Astrocyte of the spinal cord (primary cell): ENCODE results near the gene LIN7C.

Experiments used
- DNase-seq: peaks from one replicate; pipeline ENCODE4 v3.0.0; 2011; ENCODE audit warnings: low read depth, low spot score
- H3K4me3 ChIP-seq: 2 replicates; pipeline ENCODE4 v1.5.1; 2011; ENCODE audit warnings: low read depth, mild to moderate bottlenecking, low read length, moderate library complexity
- in situ Hi-C: cut with HindIII; loops from 2 replicates; pipeline ENCODE4 v1.10.0; 2017; ENCODE audit warnings: low sequenced_read_pairs
- TF ChIP-seq, protein P1 (sequence below): IDR thresholded peaks from 2 replicates; pipeline ENCODE4 v1.5.1; 2012; ENCODE audit warnings: low read depth, mild to moderate bottlenecking, low read length, inconsistent platforms

Gene LIN7C

DNA sequence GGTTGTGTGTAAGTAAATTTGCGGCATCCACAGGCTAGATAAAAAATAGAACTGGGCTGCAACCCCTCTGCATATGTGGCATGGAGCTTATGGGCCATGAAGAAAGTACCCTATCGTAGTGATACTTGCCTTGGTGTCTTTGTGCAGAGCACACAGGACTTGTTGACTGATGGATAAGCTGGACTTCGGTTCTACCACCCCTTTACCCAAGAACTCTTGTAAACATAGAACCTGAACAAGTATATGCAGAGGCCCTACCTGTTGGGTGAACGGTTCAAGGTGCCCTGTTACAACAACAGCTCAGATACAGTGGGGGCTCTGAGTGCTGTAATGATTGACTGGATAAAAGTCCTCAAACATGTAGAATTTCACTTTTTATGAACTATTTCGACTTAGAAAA lies 30.9 kb downstream of the LIN7C start:
- in situ Hi-C loops: loop anchor here (25.0 kb wide), 1 partner anchor 288 kb away; no protein-coding TSS in a partner anchor
- no peak for DNase-seq
- H3K4me3 ChIP-seq: no peak overlapping the region
- TF ChIP-seq, protein P1, sequence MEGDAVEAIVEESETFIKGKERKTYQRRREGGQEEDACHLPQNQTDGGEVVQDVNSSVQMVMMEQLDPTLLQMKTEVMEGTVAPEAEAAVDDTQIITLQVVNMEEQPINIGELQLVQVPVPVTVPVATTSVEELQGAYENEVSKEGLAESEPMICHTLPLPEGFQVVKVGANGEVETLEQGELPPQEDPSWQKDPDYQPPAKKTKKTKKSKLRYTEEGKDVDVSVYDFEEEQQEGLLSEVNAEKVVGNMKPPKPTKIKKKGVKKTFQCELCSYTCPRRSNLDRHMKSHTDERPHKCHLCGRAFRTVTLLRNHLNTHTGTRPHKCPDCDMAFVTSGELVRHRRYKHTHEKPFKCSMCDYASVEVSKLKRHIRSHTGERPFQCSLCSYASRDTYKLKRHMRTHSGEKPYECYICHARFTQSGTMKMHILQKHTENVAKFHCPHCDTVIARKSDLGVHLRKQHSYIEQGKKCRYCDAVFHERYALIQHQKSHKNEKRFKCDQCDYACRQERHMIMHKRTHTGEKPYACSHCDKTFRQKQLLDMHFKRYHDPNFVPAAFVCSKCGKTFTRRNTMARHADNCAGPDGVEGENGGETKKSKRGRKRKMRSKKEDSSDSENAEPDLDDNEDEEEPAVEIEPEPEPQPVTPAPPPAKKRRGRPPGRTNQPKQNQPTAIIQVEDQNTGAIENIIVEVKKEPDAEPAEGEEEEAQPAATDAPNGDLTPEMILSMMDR: no peak

DNA sequence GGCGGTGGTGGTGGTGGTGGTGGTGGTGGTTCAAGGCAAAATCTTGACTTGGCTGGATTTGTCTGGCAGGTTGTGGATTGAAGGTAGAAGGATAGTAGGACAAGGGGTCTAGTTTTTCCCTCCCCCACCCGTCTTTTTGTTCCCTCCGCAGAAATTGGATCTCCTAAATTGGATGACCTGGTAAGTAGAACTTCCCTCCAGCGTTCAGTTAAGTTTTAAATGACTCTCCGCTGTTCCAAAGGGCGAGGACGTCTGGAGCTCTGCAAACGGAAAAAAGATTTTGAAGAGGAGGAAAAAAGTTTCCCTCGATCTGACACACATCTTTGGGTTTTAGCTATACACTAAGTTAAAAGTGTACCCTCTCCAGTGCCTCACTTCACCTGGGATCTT lies 33.6 kb downstream of the LIN7C start:
- no peak for DNase-seq
- TF ChIP-seq, protein P1: no peak
- peak overlapping the region; percentile 53 for H3K4me3 ChIP-seq
- in situ Hi-C loops: no loop called here

DNA sequence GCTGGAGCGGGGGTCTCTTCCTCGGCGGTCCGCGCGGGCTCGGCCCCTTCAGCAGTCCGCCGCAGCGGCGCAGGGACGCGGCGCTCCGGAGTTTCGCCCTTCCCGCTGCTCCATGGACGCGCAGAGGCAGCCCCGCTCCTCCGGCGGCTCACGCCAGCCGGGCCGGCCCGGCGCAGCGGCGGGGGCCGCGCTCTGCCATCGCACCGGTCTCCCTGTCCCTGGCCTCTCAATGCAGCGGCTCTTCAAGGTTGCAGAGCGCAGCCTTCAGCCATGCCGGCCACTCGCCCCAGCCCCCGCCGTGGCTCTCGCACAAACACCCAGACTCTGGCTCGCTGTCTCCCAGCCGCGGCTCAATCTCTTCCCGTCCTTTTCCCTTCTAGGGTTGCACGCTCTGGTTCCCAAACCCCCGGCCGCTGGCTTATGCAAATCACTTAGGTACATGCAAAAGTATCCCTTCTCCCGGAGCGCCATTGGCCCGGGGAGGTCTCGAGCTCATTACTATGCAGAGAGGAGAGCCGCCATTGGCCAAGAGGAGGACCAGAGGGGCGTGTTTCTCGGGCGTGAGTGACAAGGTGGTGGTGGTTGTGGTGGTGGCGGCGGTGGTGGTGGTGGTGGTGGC lies 34.1 kb downstream of the LIN7C start, which contains the start of gene LGR4:
LGR4 (minus strand) TSS at position 393 of the 619 bp plus-strand sequence. CDS start 488 bp downstream, outside the sequence.
- TF ChIP-seq, protein P1: no peak
- in situ Hi-C loops: no loop called here
- peak; percentile 96 for DNase-seq
- H3K4me3 ChIP-seq: peak within 1 kb of the TSS; percentile 53

DNA sequence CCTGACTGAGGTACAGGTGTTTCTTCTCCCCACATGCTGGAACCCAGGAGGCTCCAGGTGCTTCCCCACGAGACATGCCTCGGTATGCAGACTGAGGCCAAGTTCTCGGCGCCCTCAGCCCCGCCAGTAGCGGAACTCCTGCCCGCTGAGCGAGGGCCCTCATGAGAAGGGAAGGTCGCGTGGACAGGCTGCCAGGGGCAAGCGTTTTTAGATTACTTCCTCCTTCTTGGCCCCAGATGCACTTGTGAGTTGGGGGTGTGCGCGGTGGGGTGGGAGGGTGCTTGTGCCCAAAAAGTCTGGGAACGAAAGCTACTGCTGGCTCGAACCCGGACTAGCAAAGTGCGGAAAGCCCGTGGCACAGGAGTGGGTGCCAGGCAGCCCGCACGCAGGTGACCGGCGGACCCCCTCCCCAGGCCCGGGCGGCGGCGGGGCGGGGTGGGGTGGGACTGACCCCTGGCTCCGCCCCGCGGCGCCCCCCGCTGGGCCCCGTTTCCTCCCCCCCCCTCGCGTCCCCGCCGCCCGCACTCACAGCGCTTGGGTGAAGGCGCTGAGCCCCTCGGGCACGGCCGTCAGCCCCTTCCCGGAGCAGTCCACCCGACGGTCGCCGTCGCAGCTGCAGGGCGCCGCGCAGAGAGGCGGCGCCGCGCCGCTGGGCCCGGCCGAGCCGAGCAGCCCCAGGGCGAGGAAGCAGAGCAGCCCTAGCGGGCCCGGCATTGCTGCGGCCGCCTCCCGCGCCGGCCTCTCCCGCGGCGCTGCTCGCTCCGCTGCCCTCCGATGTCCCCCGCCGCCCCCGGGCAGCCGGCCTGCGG lies 34.8 kb downstream of the LIN7C start:
- no peak for DNase-seq
- TF ChIP-seq, protein P1: no peak
- in situ Hi-C loops: no loop called here
- H3K4me3 ChIP-seq: peak overlapping the region; percentile 53

DNA sequence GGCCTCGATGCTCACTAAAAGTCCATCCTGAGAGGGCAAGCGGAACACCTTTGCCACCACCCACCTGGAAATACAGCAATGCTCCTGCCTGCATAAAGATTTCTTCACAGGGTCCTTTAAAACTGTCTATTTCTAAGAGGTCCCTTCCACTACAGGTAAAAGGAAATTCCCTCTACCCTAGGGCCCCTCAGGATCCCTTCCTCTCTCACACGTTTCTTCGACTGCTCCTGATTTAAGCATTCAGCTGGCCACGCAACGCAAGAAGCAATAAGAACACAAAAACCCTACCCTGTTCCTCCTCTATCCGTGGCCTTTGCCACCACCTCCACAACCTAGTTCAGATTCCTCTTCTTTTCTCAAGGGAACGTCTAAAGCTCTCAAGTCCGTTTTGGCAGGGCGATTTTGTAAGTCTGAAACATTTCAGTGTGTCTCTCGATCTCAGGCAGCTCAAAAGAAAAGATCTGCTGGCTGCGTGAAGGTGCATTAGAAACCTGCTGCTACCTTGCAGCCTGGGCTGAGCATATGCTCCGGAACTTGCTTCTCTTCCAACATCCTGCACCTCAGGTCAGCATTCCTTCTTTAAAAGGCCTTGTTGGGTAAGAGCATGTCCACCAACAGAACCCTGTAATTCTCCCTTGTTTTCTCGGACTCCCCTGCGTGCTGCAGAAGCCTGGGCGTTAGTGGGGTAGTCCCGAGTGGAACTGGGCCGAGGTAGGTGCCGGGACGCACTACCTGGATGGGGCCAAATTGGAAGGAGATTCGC lies 35.6 kb downstream of the LIN7C start:
- DNase-seq: no peak
- H3K4me3 ChIP-seq: peak overlapping the region; percentile 53
- in situ Hi-C loops: no loop called here
- TF ChIP-seq, protein P1: no peak

DNA sequence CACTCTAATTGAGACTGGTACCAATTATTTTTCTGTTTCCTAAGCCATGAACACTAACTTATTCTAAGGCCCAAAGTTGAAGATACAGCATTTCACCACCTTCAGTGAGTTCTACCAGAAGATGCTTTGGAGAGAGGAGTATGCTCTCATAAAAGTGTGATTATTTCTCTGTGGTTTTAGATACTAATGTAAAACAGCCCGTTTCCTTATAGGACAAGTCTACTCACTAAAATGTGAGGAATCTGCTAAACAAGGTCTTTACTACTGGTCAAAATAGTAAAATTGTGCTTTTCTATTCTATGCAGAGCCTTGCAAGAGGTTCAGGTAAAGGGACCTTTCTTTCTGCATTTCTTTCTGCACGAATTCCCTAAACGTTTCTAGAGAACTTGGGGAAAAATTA lies 36.4 kb downstream of the LIN7C start:
- DNase-seq: no peak
- H3K4me3 ChIP-seq: peak overlapping the region; percentile 4
- in situ Hi-C loops: no loop called here
- TF ChIP-seq, protein P1: no peak
